Muscle of back (tissue), 11 donors: Measurements from ENCODE around the gene CELSR1. TPM values are rescaled to one million over a fixed set of nuclear protein-coding genes. Genes with fewer than 3 reads are reported as not detected.

Source experiments
- DNase-seq, 3 donors: peaks; one replicate each; pipeline versions ENCODE4 v3.0.0 to v3.0.0-alpha.2; 2013
- polyA plus RNA-seq, 10 donors: library from polyadenylated mRNA; unstranded; fragments of 120-200 nt; gene quantifications; one replicate each; pipeline ENCODE4 v1.2.1, GENCODE V29; 2013; ENCODE audit not compliant: insufficient read length in 10 of 10

CELSR1 gene
- polyA plus RNA-seq, 10 donors: 1.7 to 9.8 (median 3.3) TPM

DNA sequence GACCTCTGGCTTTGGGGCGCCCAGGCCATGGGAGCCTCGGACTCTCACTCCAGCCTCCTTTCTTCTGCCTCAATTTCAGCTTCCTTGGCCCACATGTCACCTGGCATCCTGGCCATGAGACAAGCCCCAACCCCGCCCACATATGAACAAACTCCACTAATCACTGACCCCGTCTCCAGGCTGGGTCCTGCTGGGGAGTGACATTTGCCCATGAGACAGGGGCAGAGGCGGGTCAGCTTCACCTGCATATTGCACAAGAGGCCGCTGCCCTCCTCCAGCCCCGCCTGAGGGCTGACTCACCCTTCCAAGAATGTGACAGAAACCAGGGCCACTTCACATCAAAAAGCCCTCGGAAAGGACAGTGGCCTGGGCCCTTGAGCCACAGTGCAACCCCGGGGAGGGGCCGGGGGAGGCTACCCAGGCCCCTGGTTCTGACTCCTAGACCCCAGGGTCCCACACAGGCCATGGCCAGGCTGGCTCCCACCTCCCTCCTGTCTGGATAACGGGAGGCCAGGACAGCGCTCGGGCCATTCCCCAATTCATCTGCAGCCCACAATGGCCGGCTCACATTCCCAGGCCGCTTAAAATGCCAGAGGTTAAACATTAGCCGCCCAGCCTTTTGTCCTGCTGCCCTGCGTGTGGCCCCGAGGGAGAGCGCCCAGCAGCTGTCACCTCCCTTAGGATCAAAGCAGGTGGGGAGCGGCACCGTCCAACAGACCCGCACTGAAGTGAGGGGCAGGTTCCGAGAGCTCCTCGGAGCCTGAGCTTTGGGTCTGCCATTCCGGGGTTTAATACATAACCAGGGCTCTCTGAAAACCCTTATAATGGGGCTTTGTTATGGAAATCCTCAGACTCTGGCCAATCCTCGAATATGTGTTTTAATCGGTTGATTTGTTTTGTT lies 159.6 kb downstream of the CELSR1 start:
- DNase-seq: no peak

DNA sequence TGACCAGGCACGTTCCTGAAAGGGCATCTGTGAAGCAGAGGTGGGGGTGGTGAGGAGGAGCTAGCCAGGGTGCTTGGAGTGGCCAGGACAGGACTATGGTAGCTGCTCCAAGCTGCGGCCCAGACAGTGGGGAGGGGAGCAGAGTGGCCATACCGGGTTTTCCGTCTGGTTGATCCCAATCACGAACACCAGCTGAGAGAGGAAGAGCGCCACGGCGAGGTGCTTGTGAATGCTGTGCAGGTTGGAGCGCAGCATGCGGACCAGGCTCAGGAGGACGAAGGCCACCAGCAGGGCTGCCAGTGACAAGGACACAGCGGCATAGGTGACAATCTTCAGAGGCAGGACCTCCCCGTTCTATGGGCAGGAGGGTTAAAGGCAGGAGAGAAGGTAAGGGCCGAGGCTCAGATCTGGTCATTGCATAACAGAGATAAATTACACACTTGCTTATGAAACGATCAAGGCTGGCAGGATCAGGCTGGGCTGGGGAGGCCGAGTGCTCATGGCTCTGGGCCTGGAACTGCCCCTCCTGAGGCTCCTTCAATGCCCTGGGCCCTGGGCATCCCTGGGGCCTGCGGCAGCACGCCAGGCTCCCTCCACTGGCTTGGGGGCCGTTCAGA lies 160.4 kb downstream of the CELSR1 start:
- DNase-seq: no peak

DNA sequence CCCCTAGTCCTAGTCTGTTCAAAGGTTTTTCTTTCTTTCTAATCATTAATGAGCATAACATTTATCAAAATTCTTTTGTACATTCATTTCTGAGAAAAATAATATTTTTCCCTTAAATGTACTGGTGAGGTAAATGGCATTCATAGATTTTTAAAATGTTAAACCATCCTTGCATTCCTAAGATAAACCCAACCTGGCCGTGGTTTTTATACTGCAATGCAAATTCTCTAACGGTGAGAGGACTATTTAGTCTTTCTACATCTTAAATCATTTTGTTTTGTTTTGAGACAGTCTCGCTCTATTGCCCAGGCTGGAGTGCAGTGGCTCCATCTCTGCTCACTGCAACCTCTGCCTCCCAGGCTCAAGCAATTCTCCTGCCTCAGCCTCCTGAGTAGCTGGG lies 161.3 kb downstream of the CELSR1 start:
- no peak for DNase-seq

DNA sequence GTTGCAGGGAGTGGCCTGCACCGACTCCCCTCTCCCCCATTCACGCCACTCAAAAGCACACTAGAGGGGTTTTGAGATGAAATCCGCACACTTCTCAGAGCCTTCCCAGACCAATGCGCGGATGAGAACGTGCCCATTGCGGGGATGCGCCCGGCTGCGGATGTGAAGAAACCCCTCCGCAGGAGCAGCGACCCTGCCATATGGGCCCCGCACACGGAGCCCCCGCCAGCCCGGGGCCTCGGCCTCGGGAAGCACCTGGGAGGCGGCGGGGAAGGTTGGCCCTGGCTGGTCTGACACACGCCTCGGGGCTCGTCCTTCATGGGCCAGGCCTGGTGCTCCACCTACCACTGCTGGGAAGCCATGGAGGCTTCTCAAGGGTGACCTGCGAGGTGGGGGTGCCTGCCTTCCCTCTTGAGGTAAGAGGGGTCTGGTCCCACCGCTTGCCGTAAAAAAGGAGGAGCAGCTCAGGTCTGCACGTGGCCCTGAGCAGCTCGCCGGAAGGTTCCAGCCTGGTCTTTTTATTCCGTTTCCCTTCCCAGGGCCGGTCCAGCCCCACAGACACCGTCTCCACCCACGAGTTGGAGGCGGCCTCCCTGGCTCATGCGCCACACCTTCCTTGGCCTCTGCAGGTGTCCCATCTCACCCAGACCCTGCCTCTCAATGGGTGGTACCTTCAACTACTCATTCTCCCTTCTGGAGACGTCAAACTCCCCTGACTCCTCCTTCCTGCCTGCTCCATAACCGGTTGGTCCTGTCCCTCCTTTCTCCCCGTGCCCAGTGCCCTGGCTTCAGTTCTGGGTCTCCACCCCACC lies 162.6 kb downstream of the CELSR1 start:
- DNase-seq: no peak

DNA sequence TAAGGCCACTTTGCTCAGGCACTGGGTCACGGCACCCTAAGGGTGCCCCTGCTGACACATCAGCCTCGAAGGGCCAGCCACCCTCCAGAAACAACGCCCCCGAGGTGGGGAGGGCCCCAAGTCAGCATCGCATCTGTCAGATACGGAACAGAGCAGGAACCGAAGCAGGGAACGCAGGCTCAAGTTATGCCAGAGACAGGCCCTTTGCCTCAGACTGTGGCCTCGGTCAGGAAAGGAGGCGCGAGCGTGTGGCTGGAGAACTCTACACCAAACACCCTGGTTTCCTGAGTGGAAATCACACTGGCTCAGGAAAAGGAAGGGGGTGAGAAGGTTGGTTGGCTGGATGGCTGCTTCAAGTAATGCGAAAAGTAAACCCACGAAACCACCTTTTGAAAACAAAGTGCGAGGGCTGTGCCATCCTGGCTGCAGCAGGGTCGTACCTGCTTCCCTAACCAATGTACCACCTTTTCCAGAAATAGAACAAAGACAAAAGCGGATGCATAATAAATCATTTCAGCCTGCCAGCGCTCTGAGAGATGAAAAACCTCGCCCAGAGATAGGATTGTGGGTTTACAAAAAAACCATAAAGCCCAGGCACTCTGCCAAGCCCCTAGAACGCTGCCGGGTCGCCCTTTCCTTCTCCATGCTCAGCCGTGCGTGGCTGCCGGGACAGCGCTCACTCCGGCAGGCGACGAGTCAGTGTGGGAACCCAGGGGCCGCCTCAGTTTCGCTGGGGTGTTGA lies 163.3 kb downstream of the CELSR1 start:
- no peak for DNase-seq

DNA sequence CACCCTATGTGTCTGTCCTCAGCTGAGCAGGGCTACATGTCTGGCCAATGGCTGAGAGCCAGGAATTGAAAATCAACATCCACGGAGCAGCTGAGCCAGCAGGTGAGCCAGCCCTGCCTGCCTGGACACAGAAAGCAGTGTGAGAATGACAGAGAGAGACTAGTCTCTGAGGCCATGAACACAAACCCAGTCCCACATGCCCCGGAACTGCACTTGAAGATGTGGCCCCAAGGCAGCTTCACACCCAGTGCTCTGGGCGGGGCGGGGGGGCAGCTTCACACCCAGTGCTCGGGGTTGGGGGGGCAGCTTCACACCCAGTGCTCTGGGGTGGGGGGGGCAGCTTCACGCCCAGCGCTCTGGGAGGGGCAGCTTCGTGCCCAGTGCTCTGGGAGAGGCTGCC lies 164.3 kb downstream of the CELSR1 start:
- DNase-seq: no peak

DNA sequence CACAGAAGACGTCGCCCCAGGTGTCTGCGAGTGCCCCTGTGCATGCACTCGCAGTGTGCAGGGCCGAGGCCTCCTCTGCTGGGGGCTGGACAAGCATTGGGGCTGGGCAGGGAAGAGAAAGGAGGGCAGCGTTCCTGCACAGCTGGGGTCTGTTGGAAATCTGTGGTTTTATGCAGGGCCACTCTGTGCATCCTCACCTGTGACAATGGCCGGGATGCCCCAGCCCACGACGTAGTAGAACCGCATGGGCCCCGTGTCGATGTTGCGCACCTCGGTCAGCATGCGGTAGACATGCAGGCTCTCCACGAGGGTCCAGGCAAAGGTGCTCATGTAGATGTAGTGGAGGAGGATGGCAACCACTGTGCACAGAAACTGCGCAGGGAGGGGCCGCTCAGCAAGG lies 164.7 kb downstream of the CELSR1 start:
- DNase-seq: no peak

DNA sequence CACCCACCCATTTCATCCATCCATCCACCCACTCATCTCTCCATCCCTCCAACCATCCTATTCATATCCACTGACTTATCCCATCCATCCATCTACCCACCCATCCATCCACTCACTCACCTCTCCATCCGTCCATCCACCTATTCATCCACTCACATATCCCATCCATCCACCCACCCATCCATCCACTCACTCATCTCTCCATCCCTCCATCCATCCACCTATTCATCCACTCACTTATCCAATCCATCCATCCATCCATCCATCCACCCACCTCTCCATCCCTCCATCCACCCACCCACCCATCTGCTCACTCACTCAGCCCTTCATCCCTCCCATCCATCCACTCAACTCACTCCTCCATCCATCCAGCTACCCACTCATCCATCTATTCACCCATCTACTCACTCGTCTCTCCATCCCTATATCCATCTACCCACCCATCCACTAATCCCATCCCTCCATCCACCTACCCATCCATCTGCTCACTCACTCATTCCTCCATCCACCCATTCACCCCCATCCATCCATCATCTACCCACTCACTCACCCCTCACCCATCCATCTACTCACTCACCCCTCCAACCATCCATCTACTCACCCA lies 165.7 kb downstream of the CELSR1 start:
- no peak for DNase-seq

DNA sequence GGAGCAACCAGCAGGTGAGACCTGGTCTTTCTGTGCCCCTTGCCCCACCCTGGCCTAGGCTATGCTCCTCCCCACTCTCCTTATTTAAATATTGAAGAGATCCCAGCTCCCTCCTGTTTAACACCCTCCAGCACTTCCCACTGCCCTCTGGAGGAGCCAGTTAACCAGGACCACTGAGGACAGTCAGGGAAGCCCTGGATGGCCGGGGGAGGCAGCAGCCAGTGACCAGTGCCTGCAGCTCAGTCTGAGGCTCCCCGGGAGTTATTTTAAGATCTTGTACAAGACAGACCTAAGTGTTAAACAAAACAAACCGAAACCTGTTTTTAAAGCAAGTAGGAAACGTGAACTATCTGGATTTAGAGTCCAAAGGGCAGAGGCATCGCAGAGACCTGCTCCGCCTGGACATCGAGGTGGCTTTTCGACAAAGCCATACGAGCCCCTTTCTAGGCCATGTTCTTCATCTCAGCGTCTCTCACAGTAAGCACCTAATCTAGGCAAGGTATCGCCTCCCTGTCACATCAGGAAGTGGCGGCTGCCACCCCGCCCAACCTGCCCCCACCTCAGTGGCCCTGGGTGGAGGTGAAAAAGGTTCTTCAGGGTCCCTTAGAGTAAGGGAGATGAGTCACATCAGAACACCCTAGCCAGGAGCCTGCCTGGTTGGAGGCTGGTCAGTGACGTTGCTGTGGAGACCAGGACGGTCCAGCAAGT lies 166.7 kb downstream of the CELSR1 start:
- no peak for DNase-seq

DNA sequence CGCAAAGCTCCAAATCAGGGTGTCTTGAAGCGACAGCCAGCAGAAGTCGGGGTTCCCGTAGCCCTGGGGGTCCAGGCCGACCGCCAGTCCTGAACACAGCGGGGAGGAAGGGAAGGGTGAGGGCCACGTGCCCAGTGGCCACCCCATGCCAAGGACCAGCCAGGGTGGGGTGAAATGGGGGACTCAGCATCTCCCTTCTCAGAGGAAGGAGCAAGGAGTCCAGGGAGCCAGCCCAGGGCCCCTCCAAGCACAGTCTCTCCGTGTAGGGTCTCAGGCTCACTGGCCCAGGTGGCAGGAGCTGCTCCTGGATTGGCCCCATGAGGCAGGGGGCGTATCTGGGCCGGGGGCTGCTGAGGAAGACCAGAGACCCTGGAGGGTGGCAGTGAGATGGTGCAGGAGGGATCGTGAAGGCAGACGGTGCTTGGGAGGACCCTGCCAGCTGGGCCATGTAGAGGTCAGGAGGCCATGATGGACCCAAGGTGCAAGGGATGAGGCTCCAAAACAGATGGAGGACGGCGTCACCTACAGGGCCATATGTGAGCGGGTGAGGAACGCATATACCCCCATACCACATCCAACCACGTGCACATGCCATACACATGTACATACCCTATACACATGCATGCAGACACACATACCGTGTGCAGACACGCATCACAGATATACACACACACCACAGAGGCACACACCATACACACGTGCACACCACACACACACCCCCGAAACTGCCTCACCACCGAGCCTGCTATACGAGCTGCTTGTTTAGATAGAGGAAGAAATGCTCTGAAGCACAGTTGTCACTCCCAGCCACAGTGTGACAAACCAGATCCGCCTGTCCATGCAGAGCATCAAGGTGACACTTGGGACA lies 167.5 kb downstream of the CELSR1 start:
- no peak for DNase-seq

DNA sequence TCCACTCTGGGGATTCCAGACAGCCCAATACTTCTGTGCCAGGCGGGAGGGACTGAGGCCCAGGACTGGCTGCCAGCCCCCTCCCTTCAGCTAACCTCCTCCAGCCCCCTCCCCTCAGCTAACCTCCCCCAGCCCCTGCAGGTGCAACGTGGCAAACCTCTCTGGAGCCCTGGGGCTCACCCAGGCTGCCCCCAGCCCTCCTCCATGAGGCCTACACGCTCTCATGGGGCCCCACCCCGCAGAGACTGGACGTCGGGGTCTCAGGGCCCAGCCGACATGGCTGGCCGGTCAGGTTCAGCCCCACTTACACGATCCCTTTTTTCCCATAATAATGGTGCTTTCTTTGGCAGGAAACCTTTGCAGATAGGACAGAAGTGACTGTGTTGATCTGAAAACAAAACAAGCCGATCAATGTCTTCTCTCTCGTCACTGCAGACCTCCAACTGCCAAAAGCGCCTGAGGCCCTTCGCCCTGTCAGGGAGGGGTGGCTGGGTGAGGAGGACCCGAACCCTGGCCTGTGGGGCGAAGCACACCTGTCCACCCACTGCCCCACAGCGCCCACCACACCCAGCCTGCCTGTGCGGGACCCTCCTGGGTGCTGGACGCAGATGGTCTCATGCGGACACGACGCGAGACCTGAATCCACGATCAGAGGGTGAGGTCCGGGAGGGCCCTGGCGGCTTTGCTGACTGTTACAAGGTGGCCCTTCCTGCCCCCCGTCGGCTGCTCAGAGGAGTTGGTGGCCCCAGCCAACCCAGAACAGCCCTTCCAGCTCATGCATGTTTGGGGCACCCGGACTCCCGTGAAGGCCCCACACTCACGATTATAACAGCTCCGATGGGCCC lies 168.3 kb downstream of the CELSR1 start:
- DNase-seq: no peak

DNA sequence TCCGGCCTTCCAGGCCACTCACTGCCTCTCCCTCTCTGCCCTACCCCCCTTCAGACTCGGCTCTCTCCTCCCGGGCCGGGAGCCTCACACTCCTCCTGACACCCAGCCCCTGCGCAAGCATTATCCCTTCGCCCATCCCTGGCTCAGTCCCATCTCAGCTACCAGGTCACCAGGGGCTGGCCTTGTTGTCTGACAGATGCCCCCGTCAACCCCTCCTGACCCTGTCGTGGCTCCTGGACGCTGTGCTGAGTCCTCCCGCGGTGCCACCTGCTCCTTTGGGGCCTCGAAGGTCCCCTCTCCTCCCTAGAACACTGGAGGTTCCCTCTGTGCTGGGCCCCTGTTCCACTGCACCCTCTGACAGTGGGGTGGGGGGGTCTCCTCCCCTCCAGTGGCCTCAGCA lies 169.0 kb downstream of the CELSR1 start:
- no peak for DNase-seq

DNA sequence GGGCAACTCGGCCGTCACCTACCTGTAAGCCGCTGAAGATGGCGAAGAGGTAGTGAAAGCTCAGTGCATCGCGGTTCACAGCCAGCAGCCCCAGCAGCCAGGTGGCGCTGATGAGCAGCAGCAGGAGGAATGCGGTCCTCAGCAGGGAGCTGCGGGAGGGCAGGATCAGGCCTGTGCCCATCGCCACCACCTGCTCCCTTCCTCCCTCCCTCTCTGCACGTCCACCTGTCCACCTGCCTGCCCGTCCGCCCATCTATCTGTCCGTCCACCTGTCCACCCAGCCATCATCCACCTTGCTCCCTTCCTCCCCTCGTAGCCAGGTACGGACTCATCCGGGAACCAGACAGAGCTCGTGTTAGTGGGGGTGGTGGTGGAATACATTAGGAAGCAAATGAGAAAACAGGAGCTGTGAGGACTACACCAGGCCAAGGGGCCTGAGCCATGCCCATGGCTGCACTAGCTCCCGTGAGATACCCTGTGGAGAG lies 169.7 kb downstream of the CELSR1 start:
- peak in 2 of 3 donors; percentile 36 to 52 for DNase-seq

DNA sequence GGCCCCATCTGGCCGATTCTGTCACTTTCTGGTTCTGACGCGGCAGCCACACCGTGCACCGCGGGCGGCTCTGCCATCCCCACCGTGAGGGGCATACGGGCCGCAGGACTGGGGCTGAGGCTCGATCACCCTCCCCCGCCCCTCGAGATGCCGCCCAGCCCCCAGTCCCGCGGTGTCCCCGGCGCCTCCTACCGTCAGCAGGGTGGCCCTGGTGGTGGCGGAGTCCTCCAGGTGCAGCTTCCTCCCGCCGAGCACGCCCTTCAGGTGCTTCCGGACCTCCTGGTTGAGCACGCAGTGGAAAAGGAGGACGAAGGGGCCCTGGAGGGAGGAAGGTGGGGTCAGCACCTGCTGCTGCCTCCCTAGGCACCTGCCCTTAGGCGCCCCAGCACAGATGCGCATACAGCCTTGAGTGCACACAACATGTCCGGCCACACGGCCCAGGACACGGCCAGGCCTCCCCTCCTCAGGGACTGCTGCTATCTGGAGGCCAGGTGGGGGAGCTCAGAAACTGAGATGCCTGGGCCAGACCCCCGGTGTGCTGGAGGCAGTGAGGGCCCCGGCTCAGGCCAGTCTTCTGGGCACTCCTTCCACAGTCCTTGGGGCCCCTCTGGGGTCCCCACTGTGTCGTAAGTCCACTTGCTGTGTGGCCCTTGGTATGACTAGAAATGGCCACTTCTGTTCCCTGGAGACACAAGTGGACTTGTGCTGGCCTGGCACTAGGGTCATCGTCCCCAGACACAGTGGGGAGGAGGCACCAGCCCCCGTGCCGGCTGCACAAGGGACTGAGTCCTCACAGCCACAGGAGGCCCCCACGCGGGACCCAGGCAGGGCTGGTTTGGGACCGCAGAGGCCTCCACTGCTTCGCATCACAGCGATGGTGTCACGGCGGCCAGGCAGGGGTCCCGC lies 170.4 kb downstream of the CELSR1 start:
- DNase-seq: no peak

DNA sequence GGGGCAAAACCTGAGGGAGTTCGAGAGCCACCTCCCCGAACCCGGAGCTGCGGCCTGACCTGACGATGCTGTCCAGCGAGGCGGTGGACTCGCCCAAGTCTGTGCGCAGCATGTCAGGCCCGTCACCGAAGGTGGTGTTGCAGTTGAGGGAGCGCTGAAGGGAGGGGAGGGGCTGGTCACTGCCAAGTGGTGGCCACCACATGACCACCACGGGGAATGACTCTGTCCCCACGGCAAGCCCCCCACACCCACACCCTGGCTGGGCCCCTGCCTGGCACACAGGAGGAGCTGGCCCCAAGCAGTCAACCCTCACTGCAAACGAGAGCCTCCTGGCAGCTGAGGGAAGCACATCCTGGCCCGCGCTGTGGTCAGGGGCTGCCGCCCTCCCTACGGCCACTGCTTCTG lies 171.1 kb downstream of the CELSR1 start:
- DNase-seq: no peak

DNA sequence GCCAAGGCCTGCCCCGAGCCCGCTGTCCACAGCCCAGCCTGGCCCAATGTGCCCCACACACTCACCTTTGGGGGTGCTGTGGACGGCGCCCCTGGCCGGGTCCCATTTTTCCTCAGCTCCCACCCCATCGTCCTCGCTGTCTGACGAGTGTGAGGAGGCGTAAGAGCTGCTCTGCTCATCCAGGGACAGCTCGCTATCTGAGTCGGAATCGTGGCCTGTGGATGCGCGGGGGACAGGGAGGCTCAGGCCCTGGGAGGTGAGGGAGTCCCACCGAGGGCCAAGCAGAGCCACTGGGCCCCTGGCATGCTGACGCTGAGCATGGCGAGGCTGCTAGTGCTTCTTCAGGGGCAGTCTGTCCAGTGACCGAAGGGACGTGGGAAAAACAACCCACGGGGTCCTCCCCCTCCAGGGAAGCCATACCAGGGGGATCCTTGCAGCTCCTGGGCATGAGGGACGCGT lies 172.2 kb downstream of the CELSR1 start:
- DNase-seq: no peak
